GM11168 (cell line): Measurements from ENCODE around the gene EPS8.
"Not testable (repeated sequence)": the region's sequence is repeated elsewhere in the genome, so short reads cannot be mapped to it uniquely, and the experiment has no call there.

Experiments
- in situ Hi-C: fragments of 300-500 bp; cut with MboI; formaldehyde crosslinking; loops from one replicate; pipeline ENCODE4 v1.12.0; 2022; ENCODE audit warnings: low sequenced_read_pairs; ENCODE audit not compliant: unreplicated experiment

Gene EPS8

DNA sequence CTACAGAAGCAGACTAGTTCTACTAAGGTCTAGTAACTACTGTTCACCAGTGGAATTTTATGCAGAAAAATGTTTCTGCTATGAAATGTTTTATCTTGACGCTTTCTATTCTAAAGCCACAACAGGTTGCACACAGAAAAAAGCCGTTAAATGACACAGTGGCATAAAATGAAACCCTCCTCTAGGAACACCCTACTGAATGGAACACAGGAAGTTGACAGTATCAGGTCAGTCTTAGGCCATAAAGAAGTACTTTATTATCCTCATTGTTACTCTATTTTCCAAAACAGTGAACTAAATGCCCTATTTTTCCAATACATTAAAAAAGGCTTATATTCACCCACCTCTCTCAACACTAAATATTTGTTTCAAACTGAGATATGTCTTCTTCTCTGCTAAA, 21.9 kb downstream of the EPS8 start:
- in situ Hi-C loops = no loop called here

DNA sequence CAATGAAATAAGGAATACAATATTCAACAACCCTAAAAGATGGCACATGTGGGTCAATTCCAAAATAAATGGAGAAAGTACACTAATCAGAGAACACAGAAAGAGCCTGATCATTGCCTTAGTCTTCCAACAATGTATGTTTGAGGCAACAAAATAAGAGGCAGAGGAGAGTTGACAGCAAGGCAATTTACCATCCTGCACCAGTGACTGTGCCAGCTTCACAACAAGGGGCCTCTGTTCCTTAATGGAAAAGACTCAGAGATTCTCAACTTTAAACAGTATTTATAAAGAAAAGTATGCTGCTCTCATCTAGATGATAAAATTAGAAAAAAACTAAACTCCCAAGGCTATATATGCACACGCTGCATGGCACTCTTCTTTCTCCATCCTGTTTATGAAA, 25.9 kb downstream of the EPS8 start:
- in situ Hi-C loops = no loop called here

DNA sequence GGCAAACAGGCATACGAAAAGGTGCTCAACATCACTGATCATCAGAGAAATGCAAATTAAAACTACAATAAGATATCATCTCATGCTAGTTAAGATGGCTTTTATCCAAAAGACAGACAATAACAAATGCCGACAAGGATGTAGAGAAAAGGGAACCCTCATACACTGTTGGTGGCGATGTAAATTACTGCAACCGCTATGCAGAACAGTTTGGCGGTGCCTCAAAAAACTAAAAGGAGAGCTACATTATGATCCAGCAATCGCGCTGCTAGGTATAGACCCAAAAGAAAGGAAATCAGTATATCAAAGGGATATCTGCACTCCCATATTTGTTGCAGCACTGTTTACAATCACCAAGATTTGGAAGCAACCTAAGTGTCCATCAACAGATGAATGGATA, 27.0 kb downstream of the EPS8 start:
- in situ Hi-C loops = not testable (repeated sequence)

DNA sequence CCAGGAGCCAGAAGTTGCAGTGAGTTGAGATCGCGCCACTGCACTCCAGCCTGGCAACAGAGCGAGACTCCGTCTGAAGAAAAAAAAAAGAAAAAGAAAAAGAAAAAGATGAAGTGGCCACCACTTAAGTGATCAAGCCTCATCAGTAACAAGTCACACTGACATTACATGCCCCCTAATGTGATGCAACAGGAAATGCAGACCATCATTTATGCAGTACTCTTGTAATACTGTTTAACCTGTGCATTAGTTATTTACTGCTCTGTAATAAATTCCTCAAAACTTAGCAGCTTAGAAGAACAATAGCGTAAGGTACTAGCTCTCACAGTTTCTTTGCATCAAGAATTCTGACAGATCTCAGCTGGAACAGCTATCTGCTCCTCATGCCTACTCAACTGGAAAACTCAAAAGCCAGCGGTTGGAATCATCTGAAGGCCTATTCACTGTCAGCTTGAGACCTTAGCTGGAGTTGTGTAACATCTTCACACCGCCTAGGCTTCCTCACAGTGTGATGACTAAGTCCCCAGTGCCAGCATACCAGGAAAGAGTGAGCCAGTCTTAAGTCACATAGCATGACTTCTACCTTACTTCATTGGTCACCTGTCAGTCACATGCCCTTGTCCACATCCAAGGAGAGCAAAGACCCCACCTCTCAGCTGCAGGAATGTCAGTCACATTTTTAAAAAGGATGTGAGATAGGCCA, 31.5 kb downstream of the EPS8 start:
- in situ Hi-C loops = no loop called here

DNA sequence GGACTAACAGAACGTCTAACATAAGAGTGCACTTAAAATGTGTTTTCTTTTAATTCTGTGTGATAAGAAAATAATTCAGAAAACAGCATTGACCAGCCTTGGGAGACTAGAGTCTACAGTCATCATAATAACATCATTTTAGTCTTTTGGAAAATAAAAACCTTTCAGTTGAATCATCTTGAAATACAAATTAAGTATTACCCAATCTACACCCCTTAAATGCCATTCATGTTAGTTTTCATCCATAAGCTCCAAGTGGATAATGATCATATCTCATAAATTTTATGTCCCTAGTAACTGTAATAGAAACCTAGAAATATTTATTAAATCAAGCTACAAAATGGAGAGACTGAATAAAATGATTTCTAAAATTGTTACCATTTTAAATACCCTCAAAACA, 32.4 kb downstream of the EPS8 start:
- in situ Hi-C loops = no loop called here

DNA sequence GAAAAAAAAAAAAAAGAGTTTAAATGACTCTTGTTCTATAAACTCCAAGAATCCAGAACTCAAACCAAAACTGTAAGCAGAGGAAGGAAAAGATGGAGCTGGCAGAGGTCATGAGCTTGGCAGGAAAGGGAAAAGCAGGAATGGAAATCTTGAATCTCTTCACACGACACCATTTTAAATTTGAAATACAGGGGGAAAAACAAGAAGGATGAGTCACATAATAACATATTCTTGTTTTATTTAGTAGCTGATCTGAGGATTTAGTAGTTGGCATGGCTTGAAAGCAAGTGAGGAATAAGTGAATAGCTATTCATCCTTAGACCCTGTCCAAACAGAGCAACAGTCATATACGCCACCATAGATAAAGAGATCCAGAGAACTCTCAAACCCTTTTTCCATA, 35.0 kb downstream of the EPS8 start:
- in situ Hi-C loops = no loop called here

DNA sequence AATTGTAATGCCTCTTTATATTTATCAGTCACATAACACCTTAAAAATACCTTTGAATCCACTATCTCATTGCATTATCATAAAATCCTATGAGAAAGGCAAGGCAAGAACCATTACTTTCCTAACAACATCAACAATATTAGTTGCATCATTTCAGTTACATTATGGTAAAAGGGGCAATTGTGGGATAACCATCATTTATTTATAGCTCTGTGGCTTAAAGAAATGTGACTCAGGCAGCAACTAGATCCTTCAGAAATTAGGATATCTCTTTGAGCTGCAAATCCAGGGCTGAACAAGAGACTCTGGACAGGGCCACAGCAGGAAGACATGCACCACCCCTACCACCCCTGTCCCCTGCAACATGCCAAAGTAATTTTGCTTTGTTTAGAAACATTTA, 36.4 kb downstream of the EPS8 start:
- in situ Hi-C loops = no loop called here

DNA sequence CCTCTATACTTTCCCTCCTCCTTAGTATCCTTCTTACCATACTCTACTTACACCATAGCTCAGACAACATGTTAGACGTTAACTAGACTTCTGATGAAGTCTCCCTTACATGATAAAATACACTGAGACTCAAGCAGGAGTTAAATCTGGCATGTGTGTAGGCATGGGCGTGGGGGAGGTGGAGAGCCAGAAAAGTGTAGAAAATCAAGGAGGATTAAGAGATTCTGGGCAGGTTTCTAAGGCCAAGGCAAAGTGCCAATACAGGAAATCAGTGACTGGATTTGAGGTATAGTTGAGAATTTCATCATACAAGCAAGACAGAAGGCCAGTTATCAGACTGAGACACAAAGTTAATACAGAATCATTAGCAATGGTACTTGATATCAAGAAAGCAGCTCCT, 37.4 kb downstream of the EPS8 start:
- in situ Hi-C loops = no loop called here

DNA sequence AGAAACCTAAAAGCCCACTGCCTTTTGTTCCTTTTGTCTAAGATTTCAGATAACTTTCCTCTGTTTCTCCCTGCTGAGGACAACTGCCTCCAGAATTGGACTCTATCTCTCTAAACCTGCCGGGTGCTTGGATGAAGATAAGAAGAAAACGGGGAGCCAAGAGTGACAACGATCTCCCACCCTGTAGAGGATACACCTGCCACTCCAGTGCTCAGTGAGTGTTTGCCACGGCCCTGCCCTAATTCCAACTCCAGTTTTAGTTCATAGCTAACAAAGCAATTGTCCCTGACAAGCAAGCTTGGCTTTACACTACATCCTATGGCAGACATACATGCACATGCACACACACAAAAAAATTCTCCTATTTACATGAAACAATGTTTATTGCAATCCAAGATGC, 39.3 kb downstream of the EPS8 start:
- in situ Hi-C loops = no loop called here

DNA sequence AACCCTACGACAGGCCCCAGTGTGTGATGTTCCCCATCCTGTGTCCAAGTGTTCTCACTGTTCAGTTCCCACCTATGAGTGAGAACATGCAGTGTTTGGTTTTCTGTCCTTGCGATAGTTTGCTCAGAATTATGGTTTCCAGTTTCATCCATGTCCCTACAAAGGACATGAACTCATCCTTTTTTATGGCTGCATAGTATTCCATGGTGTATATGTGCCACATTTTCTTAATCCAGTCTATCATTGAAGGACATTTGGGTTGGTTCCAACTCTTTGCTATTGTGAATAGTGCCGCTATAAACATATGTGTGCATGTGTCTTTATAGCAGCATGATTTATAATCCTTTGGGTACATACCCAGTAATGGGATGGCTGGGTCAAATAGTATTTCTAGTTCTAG, 47.3 kb downstream of the EPS8 start:
- in situ Hi-C loops = not testable (repeated sequence)

DNA sequence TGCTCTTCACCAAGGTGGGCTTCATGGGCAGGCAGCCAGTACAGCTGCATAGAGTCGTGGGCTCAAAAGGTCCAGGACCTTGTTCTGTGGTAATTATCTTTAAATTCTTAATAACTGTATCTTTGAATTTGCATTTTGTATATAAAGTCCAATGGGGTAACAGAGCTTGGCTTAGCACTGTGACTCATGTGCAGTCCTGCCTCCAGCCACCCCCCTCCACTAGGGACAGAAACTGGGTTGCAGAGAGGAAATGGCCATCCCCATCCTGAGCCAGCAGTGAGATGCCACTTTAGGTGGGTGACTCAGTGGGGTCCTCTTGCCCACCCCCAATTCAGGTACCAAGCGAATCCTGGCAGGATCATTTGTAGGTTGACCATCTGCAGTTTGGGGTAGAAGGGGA, 48.1 kb downstream of the EPS8 start:
- in situ Hi-C loops = no loop called here

DNA sequence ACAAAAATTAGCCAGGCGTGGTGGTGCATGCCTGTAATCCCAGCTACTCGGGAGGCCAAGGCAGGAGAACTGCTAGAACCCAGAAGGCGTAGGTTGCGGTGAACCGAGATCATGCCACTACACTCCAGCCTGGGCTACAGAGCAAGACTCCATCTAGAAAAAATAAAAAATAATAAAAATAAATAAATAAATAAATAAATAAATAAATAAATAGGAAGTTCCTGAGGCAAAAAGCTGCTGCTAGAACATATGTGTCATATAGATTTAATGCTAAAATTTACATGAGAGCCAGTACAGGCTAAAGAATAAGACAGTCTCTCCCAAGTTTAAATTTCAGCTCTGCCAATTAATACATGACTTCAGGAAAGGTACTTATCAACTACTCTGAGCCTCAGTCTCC, 48.8 kb downstream of the EPS8 start:
- in situ Hi-C loops = not testable (repeated sequence)

DNA sequence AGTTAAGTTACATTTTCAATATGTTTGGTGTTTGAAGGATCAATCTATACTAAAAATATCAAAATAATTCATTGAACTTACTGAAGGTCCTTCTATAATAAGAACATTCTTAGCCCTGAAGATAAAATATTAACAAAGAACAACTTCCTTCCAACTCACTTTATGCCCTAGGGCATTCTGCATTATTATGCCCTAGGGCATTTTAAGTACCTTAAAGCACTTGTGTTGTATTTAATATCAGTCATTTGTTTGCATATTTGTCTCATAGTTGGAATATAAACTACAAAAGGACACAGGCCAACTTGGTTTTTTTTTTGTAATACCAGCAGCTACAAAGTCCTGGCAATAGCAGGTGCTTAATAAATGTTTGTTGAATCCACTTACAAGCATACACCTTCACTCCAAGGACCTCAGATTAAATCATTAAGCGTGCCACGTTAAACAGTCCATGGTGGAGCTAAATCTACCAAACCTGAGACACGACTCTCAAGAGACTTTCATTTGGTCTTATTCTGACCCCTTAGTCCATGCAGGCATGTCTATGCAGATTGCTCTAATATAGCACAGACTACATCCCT, 50.7 kb downstream of the EPS8 start:
- in situ Hi-C loops = no loop called here

DNA sequence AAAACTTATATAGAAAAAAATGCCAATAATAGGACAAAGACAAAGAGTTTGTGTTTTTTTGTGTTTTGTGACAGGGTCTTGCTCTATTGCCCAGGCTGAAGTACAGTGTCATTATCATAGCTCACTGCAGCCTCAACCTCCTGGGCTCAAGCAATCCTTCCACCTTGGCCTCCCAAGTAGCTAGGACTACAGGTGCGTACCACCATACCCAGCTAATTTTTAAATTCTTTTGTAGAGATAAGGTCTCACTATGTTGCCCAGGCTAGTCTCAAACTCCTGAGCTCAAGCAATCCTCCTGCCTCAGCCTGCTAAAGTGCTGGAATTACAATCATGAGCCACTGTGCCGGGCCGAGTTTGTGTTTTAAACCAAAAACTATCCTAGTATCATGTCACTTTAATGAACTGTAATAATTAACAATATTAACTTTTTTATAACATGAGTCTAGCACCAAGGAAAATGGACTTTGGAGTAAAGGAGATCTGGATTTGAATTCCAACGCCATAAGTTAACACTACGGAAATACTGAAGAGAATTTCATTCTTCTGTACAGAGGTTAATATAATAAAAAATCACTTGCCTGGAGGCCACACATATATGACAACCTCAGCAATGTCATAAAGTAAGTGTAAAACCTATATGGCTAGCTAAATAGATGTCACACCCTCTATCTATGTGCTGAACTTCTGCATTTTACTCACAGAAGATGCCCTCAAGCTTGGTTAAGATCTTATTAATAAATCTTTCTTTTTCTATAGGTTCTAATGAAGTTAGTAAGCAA, 53.2 kb downstream of the EPS8 start:
- in situ Hi-C loops = no loop called here

DNA sequence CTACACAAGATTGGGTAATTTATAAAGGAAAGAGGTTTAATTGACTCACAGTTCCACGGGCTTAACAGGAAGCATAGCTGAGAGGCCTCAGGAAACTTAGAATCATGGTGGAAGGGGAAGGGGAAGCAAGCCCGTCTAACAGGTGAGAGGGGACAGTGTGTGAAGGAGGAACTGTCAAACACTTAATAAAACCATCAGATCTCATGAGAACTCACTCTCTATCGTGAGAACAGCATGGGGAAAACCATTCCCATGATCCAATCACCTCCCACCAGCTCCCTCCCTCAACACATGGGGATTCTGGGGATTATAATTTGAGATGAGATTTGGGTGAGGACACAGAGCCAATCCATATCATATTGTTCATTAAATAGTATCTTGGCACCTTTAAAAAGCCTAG, 56.1 kb downstream of the EPS8 start:
- in situ Hi-C loops = no loop called here

DNA sequence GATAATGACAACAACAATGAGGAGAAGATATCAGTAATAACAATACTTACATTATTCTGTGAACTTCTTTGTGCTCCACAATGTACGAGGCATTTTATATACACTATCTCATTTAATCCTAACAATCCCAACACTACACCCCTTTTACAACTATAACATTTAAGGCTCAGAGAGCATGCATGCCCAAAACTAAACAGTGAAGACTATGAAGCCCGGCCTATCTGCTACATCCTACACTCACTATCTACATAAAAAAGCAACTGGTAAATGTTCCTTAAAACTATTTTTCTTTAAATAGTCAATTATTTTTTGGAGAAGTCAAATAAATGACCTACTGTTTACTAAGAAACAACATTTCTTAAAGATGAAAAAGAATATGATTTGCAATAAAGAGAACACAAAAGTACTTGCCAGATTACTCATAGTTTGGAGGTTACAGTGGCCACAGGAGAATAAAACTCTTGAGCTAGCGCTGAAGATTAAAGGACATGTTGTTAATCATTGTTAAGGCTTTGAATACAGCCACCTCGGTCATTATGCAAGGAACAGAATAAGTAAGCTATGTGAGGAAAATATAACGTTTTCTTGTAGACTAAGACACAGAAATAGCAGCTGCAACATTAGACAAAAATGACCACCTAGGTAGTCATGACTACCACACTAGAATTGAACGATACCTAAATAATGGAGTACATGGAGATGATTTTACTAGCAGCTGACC, 56.7 kb downstream of the EPS8 start:
- in situ Hi-C loops = no loop called here

DNA sequence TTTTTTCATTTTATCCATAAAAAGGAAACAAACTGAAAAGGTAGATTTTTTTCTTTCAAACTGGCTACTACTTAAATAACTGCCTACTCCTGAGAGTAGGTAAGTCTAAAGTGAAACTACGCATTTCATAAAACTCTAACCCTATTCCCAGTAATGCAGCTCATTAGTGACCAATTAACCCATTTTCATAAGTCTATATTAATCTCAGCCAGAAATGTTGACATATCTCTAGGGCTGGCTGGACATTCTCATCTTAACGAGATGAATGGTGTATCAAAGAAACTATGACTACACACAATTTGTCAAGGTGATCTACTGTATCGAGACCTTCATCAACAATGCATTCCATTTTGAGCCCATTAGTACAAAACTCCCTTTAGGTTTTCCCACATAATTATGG, 57.2 kb downstream of the EPS8 start:
- in situ Hi-C loops = no loop called here

DNA sequence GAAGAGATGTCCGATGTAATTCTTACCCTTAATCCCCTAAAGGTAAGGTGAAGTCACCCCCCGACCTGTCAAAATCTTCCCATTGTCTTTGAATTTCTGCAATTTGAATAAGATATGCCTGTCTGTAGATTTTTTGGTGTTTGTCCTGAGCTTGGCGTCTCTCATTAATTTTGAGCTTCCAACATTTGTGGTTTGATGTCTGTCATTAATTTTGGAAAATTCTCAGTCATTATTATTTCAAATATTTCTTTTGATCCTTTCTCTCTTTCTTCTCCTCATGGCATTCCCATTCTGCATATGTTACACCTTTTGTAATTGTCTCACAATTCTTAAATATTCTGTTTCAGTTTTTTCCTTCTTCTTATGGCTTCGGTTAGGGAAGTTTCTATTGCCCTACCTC, 60.1 kb downstream of the EPS8 start:
- in situ Hi-C loops = no loop called here

DNA sequence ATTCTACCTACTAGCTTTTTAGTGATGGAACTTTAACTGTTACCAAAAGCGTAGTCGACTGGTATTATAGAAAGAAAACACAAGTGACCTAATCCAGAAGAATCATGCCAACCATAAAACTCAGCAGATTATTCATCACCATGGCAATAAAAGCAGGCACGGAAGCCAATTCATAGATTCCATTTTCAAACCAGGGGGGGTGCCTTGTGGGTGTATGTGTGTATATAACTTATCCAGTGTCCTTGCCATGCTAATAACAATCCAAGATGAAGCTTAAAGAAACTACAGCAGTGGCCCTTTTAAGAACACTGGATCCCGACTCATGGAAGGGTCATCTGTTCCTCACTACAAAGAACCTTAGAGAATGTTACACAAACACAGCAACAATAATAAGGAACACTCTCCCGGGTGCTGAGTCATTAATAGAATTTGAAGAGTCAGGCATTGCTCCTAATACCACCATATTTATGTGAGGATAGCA, 61.0 kb downstream of the EPS8 start:
- in situ Hi-C loops = no loop called here

DNA sequence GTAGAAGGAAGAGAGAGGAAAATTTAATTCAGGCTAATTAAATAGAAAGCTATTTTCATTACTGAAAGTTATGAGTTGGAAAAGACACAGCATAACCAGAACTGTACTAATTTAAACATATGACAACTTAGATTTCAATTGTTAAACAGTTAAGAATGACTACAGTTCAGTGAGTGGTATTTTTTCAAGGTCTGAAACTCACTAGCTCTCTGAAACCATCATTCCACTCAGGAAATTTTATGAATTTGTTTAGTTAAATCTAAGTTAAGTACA, 62.4 kb downstream of the EPS8 start:
- in situ Hi-C loops = no loop called here
